ENCODE data around the gene TMX3. TPM values are rescaled to one million over a fixed set of nuclear protein-coding genes. Genes with fewer than 3 reads are reported as not detected.

The TMX3 gene
- polyA plus RNA-seq, 1 of the 3 experiments (the other 2 are of a cell fraction), result 23.3 TPM

- H3K4me2 ChIP-seq, result no peak overlapping the region
- H3K27ac ChIP-seq (ENCODE audit: low read depth in 2 of 2, low read length in 1 of 2), result no peak overlapping the region
- H3F3A ChIP-seq (replicated peaks; ENCODE audit: insufficient read depth), result peaks cover 22% of the 10 kb centered on the region
- H3K9ac ChIP-seq, result no peak overlapping the region
- no peak for TF ChIP-seq RXRA (IDR thresholded peaks at IDR 0.05; ENCODE audit: borderline replicate concordance, low read depth)
- no peak for TF ChIP-seq POLR2AphosphoS5 (IDR thresholded peaks at IDR 0.05; ENCODE audit: low read depth, low read length)
- TF ChIP-seq, protein P1, sequence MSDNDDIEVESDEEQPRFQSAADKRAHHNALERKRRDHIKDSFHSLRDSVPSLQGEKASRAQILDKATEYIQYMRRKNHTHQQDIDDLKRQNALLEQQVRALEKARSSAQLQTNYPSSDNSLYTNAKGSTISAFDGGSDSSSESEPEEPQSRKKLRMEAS (IDR thresholded peaks at IDR 0.05; ENCODE audit: low read depth), result no peak
- TF ChIP-seq GATA2 (CRISPR knock-in tag; IDR thresholded peaks at IDR 0.05), result no peak
- no peak for TF ChIP-seq MXI1 (IDR thresholded peaks at IDR 0.05; ENCODE audit: low read depth, low read length)
- TF ChIP-seq RCOR1 (IDR thresholded peaks at IDR 0.05; ENCODE audit: low read length), result no peak
- TF ChIP-seq TEAD4 (IDR thresholded peaks at IDR 0.05; ENCODE audit: borderline replicate concordance, insufficient read depth), result no peak
- TF ChIP-seq RFX5 (IDR thresholded peaks at IDR 0.05; ENCODE audit: low read length), result no peak
- TF ChIP-seq, protein P2, sequence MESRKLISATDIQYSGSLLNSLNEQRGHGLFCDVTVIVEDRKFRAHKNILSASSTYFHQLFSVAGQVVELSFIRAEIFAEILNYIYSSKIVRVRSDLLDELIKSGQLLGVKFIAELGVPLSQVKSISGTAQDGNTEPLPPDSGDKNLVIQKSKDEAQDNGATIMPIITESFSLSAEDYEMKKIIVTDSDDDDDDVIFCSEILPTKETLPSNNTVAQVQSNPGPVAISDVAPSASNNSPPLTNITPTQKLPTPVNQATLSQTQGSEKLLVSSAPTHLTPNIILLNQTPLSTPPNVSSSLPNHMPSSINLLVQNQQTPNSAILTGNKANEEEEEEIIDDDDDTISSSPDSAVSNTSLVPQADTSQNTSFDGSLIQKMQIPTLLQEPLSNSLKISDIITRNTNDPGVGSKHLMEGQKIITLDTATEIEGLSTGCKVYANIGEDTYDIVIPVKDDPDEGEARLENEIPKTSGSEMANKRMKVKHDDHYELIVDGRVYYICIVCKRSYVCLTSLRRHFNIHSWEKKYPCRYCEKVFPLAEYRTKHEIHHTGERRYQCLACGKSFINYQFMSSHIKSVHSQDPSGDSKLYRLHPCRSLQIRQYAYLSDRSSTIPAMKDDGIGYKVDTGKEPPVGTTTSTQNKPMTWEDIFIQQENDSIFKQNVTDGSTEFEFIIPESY (IDR thresholded peaks at IDR 0.05; ENCODE audit: borderline replicate concordance, low read depth), result no peak
- no peak for TF ChIP-seq TAF1 (IDR thresholded peaks at IDR 0.05; ENCODE audit: borderline replicate concordance, low read depth, low read length)
- TF ChIP-seq, protein P3, sequence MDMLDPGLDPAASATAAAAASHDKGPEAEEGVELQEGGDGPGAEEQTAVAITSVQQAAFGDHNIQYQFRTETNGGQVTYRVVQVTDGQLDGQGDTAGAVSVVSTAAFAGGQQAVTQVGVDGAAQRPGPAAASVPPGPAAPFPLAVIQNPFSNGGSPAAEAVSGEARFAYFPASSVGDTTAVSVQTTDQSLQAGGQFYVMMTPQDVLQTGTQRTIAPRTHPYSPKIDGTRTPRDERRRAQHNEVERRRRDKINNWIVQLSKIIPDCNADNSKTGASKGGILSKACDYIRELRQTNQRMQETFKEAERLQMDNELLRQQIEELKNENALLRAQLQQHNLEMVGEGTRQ (IDR thresholded peaks at IDR 0.05; ENCODE audit: borderline replicate concordance, low read depth, low read length), result no peak
- no peak for TF ChIP-seq RAD21 (IDR thresholded peaks at IDR 0.05; ENCODE audit: low read length)
- no peak for TF ChIP-seq SIN3A (IDR thresholded peaks at IDR 0.05; ENCODE audit: borderline replicate concordance, low read depth, low read length)
- no peaks in the 10 kb centered on the region for H3K9me3 ChIP-seq
- peaks cover 78 to 79% of the 10 kb centered on the region in 2 experiments for H3K36me3 ChIP-seq (replicated peaks in 1 of 2; ENCODE audit: control insufficient read depth in 1 of 2, insufficient read depth in 2 of 2, low read length in 1 of 2)
- peaks cover 37% of the 10 kb centered on the region for H3K79me2 ChIP-seq (ENCODE audit: insufficient read depth)
- H3K9me2 ChIP-seq, result no peaks in the 10 kb centered on the region
- no peak for DNase-seq
- H3K4me3 ChIP-seq (ENCODE audit: low read depth in 2 of 2, low read length in 1 of 2), result no peak overlapping the region
- ChIA-PET CTCF (no interaction called here), POLR2A (no interaction called here)
- WGBS (ENCODE audit: low lambda C conversion rate), result 97% methylated on average over 4 of the region's 4 CpGs
- no peaks in the 10 kb centered on the region for H3K27me3 ChIP-seq (ENCODE audit: insufficient read depth)
- no peaks in the 10 kb centered on the region; a peak in 1 of 4 replicates for H3K4me1 ChIP-seq (ENCODE audit: control insufficient read depth in 1 of 2, insufficient read depth in 2 of 2, low read depth in 1 of 2, low read length in 1 of 2)
- H4K20me1 ChIP-seq (ENCODE audit: insufficient read depth), result 0 out of 2 replicates have a peak, but pooled peaks cover 3% of the 10 kb centered on the region
- no peak overlapping the region for H2AFZ ChIP-seq (ENCODE audit: low read depth)
These were observed 13.6 kb downstream of the TMX3 start for GRCh38 chr18:68701353-68701752.

DNA sequence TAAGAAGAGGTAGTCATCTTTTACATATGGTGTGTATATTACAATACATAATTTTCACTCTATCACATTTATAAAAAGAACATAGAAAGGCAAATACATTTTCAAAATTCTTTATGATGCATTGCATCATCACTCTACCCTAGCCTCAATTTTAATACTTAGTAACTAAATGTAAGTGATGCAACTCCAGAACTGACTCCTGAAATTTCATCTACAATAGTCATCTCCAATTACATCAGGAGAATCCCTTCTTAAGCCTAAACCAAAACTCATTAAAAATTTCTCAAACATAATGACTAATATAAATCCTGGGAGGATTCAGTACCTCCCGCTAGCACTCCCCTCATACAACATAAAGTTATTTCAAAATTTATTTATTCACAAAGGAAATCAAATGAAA is 15.9 kb downstream of the TMX3 start:
- 100% methylated on average over 1 of the region's 1 CpG for WGBS (ENCODE audit: low lambda C conversion rate)
- POLR2A ChIA-PET, result no interaction called here
- Histone ChIP-seq H3K27ac (ENCODE audit: low read depth in 2 of 2, low read length in 1 of 2) (no peak overlapping the region), H3K4me1 (ENCODE audit: control insufficient read depth in 1 of 2, insufficient read depth in 2 of 2, low read depth in 1 of 2, low read length in 1 of 2) (no peaks in the 10 kb centered on the region; a peak in 1 of 4 replicates), H3K4me3 (ENCODE audit: low read depth in 2 of 2, low read length in 1 of 2) (no peak overlapping the region), H3K36me3 (replicated peaks in 1 of 2; ENCODE audit: control insufficient read depth in 1 of 2, insufficient read depth in 2 of 2, low read length in 1 of 2) (peaks cover 82 to 91% of the 10 kb centered on the region in 2 experiments), H3K9ac (no peak overlapping the region), H2AFZ (ENCODE audit: low read depth) (no peak overlapping the region), H3F3A (replicated peaks; ENCODE audit: insufficient read depth) (peaks cover 13% of the 10 kb centered on the region), H3K9me3 (no peaks in the 10 kb centered on the region), H3K9me2 (no peaks in the 10 kb centered on the region), H4K20me1 (ENCODE audit: insufficient read depth) (0 out of 2 replicates have a peak, but pooled peaks cover 3% of the 10 kb centered on the region), H3K4me2 (no peak overlapping the region), H3K79me2 (ENCODE audit: insufficient read depth) (peaks cover 37% of the 10 kb centered on the region), H3K27me3 (ENCODE audit: insufficient read depth) (no peaks in the 10 kb centered on the region)
- no peak for TF ChIP-seq MEF2A (IDR thresholded peaks at IDR 0.05; ENCODE audit: borderline replicate concordance, low read depth)
- no peak for TF ChIP-seq FOXJ3 (CRISPR knock-in tag; IDR thresholded peaks at IDR 0.05)
- no peak for TF ChIP-seq SIN3A (IDR thresholded peaks at IDR 0.05; ENCODE audit: borderline replicate concordance, low read depth, low read length)
- TF ChIP-seq RCOR1 (IDR thresholded peaks at IDR 0.05; ENCODE audit: low read length), result no peak
- TF ChIP-seq, protein P1 (IDR thresholded peaks at IDR 0.05; ENCODE audit: low read depth), result no peak
- TF ChIP-seq TAF1 (IDR thresholded peaks at IDR 0.05; ENCODE audit: borderline replicate concordance, low read depth, low read length), result no peak
- TF ChIP-seq RXRA (IDR thresholded peaks at IDR 0.05; ENCODE audit: borderline replicate concordance, low read depth), result no peak
- no peak for TF ChIP-seq GATA2 (CRISPR knock-in tag; IDR thresholded peaks at IDR 0.05)
- TF ChIP-seq NRF1 (IDR thresholded peaks at IDR 0.05; ENCODE audit: low read depth, low read length), result no peak
- no peak for DNase-seq
- CTCF ChIA-PET, result interaction anchor here (0.6 kb wide), 1 partner anchor 1339 kb away, joined by 3 read pairs; no protein-coding TSS in a partner anchor
